Measurements from ENCODE around the gene RBM6. TPM values are rescaled to one million over a fixed set of nuclear protein-coding genes. Genes with fewer than 3 reads are reported as not detected.

The RBM6 gene
- total RNA-seq, 1 experiment from 2014 or later: 58.3 TPM

- Histone ChIP-seq H3K27me3 (ENCODE audit: insufficient read depth, low read length) (no peaks in the 10 kb centered on the region), H4K20me1 (ENCODE audit: insufficient read depth) (no peaks in the 10 kb centered on the region), H3K27ac (ENCODE audit: low read depth, low read length) (no peak overlapping the region), H3K4me3 (replicated peaks in 1 of 2; ENCODE audit: low read depth in 1 of 2, low read length in 2 of 2) (no peak overlapping the region), H3K9ac (ENCODE audit: low read length) (no peak overlapping the region), H3K36me3 (ENCODE audit: control insufficient read depth in 1 of 2, insufficient read depth in 2 of 2, low read length in 2 of 2) (peaks cover 35 to 40% of the 10 kb centered on the region in 2 experiments), H3K79me2 (ENCODE audit: insufficient read depth, low read length) (no peaks in the 10 kb centered on the region), H3K9me3 (ENCODE audit: control insufficient read depth in 1 of 2, insufficient read depth in 1 of 2, low read depth in 1 of 2, low read length in 2 of 2) (no peaks in the 10 kb centered on the region), H3K4me2 (ENCODE audit: low read length) (no peak overlapping the region), H2AFZ (ENCODE audit: low read depth, low read length, poor library complexity, severe bottlenecking) (no peak overlapping the region), H3K9me2 (ENCODE audit: insufficient read depth) (no peaks in the 10 kb centered on the region), H3K4me1 (ENCODE audit: control insufficient read depth in 1 of 2, insufficient read depth in 2 of 2, low read length in 2 of 2) (no peaks in the 10 kb centered on the region)
- CTCF ChIA-PET: interaction anchor here (1.1 to 2.9 kb wide), 6 partner anchors 9 to 140 kb away, joined by 3 to 13 read pairs (median 4); partner anchors contain the start of gene GNAT1
- BruUV-seq (replicated peaks): TSS peak; percentile 8
- POLR2A ChIA-PET: no interaction called here
- intact Hi-C loops (cut with micrococcal nuclease): loop anchor here (1.0 to 5.0 kb wide), 3 partner anchors 69 to 152 kb away; no protein-coding TSS in a partner anchor
- no peak for TF ChIP-seq TCF7L2 (IDR thresholded peaks at IDR 0.05; ENCODE audit: borderline replicate concordance, extremely low read depth, insufficient read depth, insufficient read length)
- no peak for TF ChIP-seq MAX (IDR thresholded peaks at IDR 0.05)
- no peak for TF ChIP-seq ATF3 (IDR thresholded peaks at IDR 0.05)
- TF ChIP-seq POLR2AphosphoS5 (IDR thresholded peaks at IDR 0.05; ENCODE audit: low read depth, low read length): 0 out of 2 replicates have a peak, but pooled peaks have one; percentile 12
- no peak for TF ChIP-seq EGR1 (IDR thresholded peaks at IDR 0.05; ENCODE audit: low read depth)
- RAD21 ChIA-PET (ENCODE audit: low non-redundant PET in 1 of 2, low total read pairs in 2 of 2, uncharacterized antibody in 2 of 2, unreplicated experiment in 2 of 2): no interaction called here
- ATAC-seq: no peak
- no peak for DNase-seq (ENCODE audit: low read depth, low spot score)
Observed at GRCh38 chr3:50120364-50121071, 180.6 kb downstream of the RBM6 start.
